NCI-H2081 (cell line): ENCODE data around the gene CCDC15.
"Not testable (repeated sequence)": the region's sequence is repeated elsewhere in the genome, so short reads cannot be mapped to it uniquely, and the experiment has no call there.

ENCODE experiments used
- DNase-seq, 2 experiments: peaks; one replicate each; lab custom pipeline; 2025; lab: John Stamatoyannopoulos, UW

CCDC15 gene

DNA sequence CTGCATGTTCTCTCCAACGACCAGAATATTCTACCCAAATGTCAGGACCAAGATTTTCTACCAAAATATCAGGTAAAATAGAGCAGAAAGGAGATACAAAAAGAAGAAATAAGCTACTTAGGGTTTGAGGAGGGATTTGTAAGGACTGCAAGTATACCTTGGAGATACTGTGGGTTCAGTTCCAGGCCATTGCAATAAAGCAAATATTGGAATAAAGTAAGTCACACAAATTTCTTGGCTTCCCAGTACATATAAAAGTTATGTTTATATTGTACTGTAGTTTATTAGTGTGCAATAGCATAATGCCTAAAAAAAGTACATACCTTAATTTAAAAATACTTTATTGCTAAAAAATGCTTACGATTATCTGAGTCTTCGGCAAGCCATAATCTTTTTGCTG lies 34.1 kb downstream of the CCDC15 start:
- no peak for DNase-seq

DNA sequence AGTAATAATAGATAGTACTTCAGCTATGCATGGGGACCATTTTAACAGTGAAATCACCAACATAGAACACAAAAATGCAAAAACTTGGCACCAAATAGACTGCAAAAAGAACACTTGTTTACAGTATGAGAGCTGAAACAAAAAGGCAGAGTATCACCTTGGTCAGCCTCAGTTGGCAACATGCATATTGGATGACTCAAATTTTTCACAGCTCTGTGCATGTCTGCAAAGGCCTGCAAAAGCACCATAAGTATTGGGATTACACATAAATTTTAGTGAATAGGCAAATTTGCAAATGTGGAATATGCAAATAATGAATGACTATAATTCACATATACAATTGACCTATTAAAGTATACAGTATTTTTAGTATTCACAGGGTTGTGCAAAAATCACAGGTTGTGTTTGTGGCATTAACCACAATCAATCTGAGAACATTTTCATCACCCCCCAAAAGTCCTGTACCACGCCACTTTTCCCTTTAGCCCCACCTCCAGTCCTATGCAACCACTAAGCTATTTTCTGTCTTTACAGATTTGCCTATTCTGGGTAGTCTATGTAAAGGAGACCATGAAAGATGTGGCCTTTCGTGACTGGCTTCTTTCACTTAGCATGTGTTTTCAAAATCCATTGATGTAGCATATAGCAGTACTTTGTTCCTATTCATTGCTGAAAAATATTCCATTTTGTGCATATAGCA lies 47.2 kb downstream of the CCDC15 start:
- no peak for DNase-seq

DNA sequence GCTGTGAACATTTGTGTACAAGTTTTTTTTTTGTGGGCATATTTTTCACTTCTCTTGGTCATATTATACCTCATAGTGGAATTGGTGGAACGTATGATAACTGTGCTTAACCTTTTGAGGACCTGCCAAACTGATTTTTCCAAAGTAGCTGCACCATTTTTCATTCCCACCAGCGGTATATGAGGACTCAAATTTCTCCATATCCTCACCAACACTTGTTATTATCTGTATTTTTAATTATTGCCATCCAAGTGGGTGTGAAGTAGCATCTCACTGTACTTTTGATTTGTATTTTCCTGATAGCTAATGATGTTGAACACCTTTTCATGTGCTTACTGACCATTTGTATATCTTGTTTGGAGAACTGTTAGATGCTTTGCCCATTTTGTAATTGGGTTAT lies 47.8 kb downstream of the CCDC15 start:
- no peak for DNase-seq

DNA sequence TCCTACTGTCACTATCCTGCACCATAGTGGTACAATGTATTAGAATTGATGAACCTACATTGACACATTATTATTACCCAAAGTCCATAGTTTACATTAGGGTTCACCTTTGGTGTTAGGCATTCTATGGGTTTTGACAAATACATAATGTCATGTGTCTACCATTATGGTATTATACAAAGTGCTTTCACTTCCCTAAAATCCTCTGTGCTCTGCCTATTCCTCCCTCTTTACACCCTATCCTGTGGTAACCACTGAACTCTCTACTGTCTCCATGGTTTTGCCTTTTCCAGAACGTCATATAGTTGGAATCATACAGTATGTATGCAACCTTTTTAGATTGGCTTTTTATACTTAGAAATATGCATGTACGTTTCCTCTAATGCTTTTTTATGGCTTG lies 51.5 kb downstream of the CCDC15 start:
- no peak for DNase-seq

DNA sequence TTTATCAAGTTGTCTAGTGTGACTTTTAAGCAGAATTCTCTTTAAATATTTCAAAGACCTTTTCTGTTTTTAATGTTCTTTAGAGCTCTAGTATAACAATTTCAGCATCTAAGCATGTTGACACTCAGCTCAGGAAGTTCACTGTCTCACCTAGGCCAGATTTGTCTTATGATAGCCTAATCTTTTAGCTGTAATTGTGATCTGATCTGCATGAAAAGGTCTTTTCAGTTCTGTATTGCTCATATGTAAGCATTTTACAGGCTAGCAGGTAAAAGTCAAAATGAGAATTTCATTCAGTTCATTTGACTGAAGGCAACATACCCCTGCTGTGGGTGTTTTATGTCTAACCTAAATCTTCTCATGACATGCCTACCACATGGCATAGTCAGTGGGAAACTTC lies 62.4 kb downstream of the CCDC15 start:
- DNase-seq, result no peak

DNA sequence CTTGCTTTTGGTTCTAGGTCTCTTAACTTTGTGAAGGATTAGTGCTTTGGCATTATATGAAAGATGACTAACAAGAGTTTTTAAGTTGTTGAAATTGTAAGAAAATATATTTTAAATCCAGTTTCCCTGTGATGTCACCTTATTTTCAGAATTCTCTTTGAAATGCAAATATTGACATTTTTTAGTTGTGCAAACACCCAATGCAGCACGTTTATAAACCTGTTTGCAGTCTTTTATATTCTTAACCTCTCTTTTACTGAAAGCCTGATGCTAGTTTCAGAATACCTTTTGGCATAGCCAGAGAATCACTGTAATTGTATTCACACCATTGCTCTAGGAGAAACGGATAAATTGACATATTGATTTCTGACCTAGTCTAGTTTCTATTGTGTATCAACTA lies 66.3 kb downstream of the CCDC15 start:
- DNase-seq, result no peak

DNA sequence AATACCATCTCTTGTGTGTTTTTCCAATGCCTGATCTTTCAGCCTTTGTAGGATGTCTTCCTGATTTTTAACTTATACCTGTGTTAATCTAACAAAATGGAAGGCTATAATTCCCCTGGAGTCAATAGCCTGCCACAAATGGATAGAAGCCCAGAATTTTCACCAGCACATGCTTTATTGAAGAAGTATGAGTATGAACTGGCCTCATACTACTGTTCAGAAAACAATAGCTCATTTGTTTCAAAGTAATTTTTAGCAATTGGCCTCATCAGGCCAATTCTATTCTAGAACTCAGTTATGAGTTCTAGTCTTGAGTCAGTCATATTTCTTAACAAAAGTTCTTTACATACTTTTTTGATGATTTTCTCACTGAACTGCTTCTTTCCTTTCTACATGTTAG lies 68.5 kb downstream of the CCDC15 start:
- no peak for DNase-seq

DNA sequence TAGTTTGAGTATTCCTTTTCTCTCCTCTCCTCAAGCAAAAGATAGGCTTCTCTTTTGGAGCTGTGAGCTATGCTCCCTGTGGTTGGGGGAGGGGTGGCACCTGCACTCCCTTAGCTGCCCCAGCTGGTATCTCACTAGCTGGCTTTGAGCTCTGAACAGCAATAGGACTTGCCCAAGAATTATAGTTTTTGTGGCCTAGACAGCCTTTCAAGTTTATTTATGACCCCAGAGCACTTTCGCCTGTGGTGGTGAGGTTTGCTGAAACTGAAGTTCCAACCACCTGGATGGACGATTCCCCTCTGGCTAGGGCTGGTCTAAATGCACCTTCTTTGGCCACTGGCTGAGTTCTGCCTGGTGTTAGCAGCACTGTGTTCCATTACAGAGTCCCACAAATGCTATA lies 72.0 kb downstream of the CCDC15 start:
- no peak for DNase-seq

DNA sequence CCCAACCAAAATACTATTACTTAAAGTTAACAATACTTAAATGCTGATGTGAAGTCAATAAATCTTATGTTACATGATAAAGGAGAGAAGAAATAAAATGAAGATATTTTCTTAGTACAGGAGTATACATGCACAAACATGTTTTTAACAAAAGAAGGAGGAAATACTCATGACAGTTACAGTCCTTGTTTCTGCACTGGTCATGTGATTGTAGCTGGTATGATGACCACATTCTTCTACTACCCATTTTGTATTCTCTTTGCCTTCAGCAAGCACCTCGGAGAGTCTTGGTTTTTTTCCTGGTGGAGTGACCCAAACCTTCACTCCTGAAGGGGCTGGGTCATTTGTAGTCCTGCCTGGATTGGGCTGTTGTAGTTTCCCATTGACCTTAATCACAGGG lies 75.4 kb downstream of the CCDC15 start:
- not testable (repeated sequence) for DNase-seq

DNA sequence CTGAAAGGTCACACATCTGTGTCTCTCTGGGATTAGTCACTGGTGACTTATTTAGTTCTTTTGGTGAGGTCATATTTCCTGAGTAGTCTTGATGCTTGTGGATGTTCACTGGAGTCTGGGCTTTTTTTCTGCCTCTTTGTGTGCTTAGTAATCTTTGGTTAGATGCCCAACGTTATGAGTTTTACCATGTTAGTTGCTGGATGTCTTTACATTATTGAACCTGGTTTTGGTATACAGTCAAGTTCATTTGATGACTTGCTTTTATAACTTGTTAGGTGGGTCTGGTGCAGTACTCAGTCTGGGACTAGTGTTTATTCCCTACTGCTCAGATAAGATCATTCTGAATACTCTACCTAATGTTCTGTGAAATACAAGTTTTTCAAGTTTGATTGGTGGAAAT lies 82.9 kb downstream of the CCDC15 start:
- DNase-seq, result no peak

DNA sequence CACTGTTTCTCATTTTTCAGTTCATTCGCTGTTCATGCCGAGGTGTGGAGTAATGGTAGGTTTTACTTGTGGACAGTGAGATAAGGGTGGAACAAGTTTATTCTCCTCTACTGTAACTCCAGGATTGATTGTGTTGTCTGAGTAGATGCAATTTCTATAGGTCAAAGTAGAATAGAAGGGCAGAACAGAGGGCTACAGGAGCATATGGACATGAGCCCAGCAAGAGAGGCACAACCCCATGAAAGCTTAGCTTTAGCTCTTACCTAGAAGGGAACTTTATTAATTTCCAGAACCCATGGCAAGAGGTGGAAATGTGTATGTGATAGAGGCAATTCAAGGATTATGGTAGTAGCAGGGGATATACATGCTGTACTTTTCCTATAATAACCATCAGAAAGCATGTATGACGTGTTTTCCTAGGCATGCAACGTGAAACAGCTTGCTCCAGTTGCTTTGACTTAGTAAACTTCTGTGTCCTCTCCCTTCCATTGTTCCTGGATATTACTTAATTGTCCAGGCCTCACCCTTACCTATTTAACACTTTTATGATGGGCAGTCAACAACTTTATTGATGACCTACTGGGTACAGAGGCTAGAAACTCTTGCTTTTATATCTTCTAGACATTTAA lies 95.3 kb downstream of the CCDC15 start:
- DNase-seq, result no peak

DNA sequence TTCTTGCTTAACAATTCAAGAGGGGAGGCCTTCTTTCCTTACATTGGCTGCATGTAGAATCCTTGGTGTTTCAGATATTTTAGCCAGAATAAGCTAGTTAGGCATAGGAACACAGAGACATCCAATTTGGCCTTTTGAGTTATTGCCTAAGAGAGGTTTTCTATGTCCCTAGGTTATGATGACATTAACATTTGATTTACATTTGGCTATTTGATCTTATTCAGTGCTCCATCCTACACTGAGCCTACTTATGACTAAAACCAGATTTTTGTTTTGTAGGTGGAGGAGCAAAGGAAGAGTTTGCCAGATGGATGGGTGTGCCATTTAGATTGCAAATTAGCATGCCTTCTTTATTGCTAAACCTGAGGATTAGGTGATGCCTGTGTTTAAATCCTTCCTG lies 98.0 kb downstream of the CCDC15 start:
- DNase-seq, result no peak

DNA sequence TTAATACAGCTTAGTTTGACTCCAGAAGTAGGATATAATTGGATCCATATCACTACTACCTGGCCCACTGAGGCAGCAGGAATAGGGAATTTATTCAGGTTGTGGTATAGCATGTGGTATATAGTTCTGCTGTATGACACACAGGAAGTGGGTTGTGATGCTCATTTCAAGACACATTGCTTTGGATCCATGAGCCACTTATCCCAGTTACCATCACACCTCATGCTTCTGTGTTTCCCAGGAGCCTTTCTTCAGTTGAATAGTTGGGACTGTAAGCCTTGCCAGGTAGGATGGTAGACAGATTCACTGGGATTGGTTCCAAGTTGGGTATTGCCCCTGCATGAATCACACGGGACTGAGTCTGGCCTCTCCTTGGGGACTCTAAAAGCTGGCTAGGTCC lies 99.2 kb downstream of the CCDC15 start:
- no peak for DNase-seq

DNA sequence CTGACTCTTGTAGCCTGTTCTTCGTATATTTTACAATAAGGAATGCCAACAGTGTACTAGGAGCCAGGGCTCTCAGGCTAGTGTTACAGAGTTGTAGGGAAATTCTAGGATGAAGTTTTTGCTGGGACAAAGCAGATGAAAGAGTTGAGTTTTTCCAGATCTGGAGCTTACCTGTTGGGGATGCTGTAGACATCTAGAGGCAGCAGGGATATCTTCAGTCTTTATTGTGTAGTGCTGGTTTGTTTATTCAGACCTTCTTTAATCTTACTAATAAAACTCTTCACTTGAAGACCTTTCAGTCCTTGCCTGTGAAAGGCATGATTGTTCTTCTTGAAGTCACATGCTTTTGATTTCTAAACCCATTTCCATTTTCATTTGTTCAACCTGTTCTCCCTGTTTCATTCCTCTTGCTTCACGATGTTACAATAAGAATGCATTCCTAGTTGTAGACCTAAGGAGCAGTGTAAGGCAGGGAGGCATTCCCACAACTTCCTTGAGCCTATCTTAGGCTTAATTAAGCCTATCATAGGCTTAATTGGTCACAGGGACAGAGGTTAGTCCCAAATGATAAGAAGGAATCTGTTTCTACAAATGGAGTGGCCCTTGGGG lies 101.2 kb downstream of the CCDC15 start:
- no peak for DNase-seq

DNA sequence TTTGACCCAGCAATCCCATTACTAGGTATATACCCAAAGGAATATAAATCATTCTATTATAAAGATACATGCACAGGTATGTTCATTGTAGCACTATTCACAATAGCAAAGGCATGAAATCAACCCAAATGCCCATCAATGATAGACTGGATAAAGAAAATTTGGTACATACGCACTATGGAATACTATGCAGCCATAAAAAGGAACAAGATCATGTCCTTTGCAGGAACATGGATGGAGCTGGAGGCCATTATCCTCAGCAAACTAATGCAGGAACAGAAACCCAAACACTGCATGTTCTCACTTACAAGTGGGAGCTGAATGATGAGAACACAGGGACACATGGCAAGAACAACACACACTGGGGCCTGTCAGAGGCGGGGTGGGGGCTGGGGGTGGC lies 102.1 kb downstream of the CCDC15 start:
- DNase-seq, result not testable (repeated sequence)

DNA sequence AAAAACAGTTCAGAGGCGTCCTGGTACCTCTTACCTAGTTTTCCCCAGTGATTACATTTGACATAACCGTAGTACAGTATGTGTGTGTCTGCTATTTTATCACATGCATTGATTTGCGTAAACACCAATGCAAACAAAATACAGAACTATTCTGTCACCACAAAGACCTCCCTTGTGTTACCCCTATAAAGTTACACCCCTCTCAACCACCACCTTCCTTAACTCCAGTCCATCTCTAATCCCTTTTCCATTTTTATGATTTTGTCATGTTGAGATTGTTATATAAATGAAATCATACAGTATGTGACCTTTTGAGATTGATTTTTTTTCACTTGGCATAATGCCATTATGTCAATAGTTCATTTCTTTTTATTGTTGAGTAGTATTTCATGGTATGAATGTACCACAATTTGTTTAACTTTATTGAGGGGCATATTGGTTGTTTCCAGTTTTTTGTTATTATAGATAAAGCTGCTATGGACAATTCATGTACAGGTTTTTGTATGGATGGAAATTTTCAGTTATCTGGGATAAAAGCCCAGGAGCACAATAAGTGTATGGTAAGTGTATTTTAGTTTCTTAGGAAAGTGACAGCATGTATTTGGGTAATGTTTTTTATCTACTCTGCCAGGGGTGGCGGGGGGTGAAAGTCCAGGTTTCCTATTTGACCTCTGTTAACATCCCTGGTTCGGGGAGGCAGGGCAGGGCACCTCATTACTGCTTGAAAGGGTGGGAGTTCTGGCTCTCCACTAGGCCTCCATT lies 103.1 kb downstream of the CCDC15 start:
- DNase-seq, result no peak

DNA sequence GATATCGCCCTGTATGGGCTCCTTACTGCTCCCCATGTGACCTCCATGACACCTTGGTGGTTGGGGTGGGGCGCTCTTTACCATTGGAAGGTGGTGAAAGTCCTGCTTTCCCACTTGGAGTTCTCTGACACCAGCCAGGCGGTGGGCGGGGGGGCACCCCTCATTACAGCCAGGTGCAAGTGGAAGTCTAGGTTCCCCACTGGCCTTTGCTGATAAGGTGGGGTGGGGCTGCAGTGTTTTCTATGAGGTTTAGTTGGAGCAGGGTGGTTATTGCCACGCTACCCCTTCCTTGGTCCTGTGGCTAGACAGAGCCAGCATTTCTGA lies 103.7 kb downstream of the CCDC15 start:
- DNase-seq, result no peak

DNA sequence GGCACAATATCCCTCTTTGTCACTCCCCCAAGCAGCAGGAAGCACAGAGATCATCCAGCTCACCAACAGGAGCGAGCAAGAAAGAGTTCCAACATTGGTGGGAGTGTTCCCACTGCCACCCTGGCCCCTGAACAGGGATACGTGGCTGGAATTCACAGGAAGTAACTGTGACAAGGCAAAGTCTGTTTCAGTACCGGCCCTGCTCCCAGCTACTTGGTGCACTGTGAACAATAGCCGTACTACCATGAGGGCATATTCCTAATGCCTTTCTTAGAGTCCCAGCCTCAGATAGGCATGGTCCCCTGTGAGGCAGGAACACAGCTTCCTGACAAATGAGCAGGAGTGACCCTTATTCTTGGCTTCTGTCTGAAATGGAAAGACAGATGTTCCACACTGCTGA lies 107.3 kb downstream of the CCDC15 start:
- no peak for DNase-seq

DNA sequence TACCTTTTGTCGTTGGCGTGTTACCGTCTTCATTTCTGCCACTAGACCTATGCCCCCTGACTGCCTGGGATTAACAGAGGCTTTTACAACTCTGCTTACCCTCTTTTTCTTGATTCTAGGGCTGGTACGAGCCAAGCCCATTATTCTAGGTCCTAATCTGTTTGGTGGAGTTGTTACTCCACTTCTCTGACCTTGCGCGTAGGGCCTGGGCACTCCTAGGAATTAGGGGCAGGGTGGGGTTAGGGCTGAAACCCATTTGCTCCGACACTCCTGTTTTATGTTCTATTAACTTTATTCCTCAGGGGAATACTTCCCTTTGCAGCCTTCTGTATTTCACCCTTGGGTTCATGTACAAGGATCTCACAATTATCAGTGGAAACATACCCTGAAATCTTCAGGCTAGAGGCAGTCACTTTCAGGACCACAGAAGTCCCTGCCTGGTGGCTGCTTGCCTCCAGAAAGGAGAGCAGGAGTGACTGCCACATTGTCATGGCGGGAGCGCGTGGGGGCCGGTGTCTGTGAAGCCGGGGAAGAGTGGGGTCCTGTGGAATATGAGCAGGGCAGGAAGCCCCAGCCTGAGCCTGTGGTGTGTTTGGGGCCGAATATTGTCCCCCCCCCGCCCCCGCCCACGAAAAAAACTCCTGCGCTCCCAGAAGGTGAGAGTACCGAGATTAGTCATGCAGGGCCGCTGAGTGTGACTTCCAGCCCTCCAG lies 108.4 kb downstream of the CCDC15 start:
- DNase-seq, result no peak

DNA sequence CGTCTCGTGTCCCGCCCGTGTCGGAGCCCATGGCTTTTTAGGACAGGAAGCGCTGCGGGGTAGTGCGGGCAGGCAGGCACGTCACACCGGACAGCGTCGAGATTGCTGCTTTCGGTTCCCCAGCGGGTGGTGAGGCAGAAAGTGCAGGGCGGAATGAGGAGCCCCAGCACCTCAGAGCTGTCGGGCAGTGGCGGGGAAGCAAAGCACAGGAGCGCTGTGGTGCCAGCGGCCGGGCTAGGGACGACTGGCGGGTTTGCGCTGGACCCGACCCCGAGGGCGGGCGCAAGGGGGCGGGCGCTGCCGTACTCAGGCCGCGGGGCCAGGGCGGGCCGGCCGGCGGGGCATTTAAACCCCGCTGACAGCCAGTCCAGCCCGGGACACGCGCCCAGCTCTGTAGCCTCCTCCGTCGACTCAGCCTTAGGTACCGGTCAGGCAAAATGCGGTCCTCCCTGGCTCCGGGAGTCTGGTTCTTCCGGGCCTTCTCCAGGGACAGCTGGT lies 109.0 kb downstream of the CCDC15 start, which contains the start of gene SLC37A2:
Gene SLC37A2 (plus strand): TSS at position 375 of the 498 bp plus-strand sequence. CDS start 63 bp downstream, at position 438.
- DNase-seq, result no peak

DNA sequence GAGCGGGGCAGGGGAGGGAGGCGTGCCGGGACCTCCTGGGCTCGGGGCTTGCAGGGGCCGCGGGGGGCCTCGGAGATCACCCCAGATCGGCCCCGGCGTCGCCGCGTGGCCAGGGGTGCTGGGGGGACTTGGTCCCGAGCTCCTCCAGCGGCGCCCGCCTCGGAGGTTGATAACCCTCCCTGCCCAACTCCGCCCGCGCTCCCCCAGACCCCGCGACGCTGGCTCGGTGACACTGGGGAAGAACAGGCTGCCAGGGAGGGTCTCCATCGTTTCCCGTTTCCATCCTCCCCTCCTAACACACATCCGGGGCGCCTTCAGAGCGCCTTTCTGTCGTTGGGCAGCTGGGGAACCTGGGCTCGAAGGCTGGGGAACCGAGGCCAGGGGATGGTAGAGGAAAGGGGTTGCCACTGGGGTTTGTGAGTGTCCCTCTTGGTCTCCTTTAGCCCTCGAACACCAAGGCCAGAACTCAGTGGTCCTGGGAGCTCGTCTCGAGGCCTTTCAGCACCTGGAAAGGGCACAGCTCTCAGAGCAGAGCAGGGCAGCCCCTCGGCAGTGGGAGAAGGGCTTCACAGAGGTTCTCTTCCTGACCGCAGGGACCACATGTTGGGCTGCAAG lies 109.5 kb downstream of the CCDC15 start:
- DNase-seq, result no peak

DNA sequence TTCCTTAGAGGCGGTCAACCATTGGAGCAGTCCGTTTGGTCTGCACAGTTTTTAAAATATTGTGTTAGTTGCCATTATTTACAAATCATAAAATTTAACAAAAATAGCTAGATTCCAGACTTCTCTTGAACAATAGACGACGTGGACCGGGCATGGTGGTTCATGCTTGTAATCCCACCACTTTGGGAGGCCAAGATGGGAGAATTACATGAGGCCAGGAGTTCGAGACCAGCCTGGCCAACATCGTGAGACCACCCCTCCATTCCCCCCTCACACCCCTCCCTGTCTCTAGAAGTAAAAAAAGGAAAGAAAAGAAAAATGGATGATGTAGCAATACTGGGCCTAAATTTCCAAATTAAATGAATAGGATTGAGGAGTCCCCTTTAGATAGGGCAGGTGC lies 110.1 kb downstream of the CCDC15 start:
- no peak for DNase-seq
